ENCODE data around the gene RAB5B. TPM values are rescaled to one million over a fixed set of nuclear protein-coding genes. Genes with fewer than 3 reads are reported as not detected.

Gene RAB5B
- total and polyA plus RNA-seq, 10 of the 15 experiments (the other 5 are each of a cell fraction or from before 2014, with no cell fraction given): 7.5 to 149 (median 37.8) TPM

DNA sequence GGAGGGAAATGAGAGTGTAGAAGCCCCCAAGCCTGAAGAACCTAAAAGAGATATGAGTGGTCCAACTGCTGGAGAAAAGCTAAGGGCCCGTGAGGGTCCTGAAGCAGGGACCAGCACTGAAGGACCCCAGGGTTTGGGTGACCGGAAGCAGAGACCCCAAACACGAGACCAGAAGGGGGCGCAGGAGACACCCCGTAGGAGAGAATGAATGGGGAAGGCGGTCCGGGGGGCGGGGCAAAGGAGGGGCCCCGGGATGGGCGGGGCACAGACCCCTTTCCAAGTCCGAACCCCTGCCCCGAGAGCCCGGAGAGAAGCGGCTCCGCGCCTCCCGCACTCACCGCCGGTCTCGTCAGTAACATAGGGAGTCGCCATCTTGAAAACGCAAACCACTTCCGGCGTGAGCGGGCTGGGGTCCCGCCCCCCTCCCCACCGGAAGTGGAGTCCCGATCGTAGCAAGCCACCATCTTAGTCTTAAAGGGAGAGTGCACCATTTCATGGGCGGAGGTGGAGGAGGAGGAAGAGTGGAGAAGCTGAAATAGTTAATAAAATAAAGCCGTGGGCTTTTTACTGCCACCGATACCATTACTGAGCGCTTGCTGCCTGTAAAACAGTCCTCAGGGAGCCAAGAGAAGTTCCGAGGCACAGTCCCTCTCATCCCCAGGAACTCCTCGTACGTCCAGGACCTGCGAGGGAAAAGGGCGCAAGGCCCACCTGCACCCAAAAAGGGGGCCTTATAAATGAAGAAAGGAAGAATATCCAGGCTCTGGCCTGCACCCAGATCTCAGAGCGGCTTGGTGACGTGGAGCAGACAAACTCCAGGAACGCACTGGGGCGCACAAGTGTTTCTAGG lies 46.9 kb upstream of the RAB5B start (continued):
- TF ChIP-seq CHD2 (IDR thresholded peaks at IDR 0.05; ENCODE audit: borderline replicate concordance, low read depth, low read length): peak; percentile 65; the same call in 1 of the 2 replicates
- no peak for TF ChIP-seq HDAC6 (IDR thresholded peaks at IDR 0.05; ENCODE audit: unreplicated experiment)
- TF ChIP-seq SMARCA5 (IDR thresholded peaks at IDR 0.05): peak; percentile 71; the same call in 1 of the 2 replicates
- TF ChIP-seq, protein P1, sequence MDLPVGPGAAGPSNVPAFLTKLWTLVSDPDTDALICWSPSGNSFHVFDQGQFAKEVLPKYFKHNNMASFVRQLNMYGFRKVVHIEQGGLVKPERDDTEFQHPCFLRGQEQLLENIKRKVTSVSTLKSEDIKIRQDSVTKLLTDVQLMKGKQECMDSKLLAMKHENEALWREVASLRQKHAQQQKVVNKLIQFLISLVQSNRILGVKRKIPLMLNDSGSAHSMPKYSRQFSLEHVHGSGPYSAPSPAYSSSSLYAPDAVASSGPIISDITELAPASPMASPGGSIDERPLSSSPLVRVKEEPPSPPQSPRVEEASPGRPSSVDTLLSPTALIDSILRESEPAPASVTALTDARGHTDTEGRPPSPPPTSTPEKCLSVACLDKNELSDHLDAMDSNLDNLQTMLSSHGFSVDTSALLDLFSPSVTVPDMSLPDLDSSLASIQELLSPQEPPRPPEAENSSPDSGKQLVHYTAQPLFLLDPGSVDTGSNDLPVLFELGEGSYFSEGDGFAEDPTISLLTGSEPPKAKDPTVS (IDR thresholded peaks at IDR 0.05; ENCODE audit: low read depth, low read length): no peak
- peak; percentile 54; the same call in 1 of the 2 replicates for TF ChIP-seq SIN3A (IDR thresholded peaks at IDR 0.05; ENCODE audit: low read depth, low read length)
- TF ChIP-seq TARDBP (IDR thresholded peaks at IDR 0.05; ENCODE audit: borderline replicate concordance): no peak
- no peak for TF ChIP-seq STAT1 (conservative IDR thresholded peaks at IDR 0.05)
- TF ChIP-seq, protein P2, sequence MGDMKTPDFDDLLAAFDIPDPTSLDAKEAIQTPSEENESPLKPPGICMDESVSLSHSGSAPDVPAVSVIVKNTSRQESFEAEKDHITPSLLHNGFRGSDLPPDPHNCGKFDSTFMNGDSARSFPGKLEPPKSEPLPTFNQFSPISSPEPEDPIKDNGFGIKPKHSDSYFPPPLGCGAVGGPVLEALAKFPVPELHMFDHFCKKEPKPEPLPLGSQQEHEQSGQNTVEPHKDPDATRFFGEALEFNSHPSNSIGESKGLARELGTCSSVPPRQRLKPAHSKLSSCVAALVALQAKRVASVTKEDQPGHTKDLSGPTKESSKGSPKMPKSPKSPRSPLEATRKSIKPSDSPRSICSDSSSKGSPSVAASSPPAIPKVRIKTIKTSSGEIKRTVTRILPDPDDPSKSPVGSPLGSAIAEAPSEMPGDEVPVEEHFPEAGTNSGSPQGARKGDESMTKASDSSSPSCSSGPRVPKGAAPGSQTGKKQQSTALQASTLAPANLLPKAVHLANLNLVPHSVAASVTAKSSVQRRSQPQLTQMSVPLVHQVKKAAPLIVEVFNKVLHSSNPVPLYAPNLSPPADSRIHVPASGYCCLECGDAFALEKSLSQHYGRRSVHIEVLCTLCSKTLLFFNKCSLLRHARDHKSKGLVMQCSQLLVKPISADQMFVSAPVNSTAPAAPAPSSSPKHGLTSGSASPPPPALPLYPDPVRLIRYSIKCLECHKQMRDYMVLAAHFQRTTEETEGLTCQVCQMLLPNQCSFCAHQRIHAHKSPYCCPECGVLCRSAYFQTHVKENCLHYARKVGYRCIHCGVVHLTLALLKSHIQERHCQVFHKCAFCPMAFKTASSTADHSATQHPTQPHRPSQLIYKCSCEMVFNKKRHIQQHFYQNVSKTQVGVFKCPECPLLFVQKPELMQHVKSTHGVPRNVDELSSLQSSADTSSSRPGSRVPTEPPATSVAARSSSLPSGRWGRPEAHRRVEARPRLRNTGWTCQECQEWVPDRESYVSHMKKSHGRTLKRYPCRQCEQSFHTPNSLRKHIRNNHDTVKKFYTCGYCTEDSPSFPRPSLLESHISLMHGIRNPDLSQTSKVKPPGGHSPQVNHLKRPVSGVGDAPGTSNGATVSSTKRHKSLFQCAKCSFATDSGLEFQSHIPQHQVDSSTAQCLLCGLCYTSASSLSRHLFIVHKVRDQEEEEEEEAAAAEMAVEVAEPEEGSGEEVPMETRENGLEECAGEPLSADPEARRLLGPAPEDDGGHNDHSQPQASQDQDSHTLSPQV (IDR thresholded peaks at IDR 0.05): 0 out of 2 replicates have a peak, but pooled peaks have one; percentile 52
- peak; percentile 68 for TF ChIP-seq PML (IDR thresholded peaks at IDR 0.05; ENCODE audit: low read length)
- TF ChIP-seq BACH1 (IDR thresholded peaks at IDR 0.05; ENCODE audit: borderline replicate concordance): peak; percentile 52; the same call in 1 of the 2 replicates
- 0 out of 2 replicates have a peak, but pooled peaks have one; percentile 47 for TF ChIP-seq MTA2 (IDR thresholded peaks at IDR 0.05; ENCODE audit: low read depth)
- peak; percentile 37; the same call in 1 of the 2 replicates for TF ChIP-seq POLR2AphosphoS2 (IDR thresholded peaks at IDR 0.05; ENCODE audit: low read depth, low read length)
- no peak for TF ChIP-seq FOXK2 (IDR thresholded peaks at IDR 0.05)
- 0 out of 2 replicates have a peak, but pooled peaks have one; percentile 21 for TF ChIP-seq IRF4 (IDR thresholded peaks at IDR 0.05; ENCODE audit: low read depth, low read length)
- peak; percentile 27 for TF ChIP-seq SIX5 (IDR thresholded peaks at IDR 0.05; ENCODE audit: low read depth, low read length, severe bottlenecking)
- no peak for TF ChIP-seq RAD51 (IDR thresholded peaks at IDR 0.05)
- TF ChIP-seq SP1 (IDR thresholded peaks at IDR 0.05; ENCODE audit: low read depth, low read length): peak; percentile 60
- TF ChIP-seq, protein P3, sequence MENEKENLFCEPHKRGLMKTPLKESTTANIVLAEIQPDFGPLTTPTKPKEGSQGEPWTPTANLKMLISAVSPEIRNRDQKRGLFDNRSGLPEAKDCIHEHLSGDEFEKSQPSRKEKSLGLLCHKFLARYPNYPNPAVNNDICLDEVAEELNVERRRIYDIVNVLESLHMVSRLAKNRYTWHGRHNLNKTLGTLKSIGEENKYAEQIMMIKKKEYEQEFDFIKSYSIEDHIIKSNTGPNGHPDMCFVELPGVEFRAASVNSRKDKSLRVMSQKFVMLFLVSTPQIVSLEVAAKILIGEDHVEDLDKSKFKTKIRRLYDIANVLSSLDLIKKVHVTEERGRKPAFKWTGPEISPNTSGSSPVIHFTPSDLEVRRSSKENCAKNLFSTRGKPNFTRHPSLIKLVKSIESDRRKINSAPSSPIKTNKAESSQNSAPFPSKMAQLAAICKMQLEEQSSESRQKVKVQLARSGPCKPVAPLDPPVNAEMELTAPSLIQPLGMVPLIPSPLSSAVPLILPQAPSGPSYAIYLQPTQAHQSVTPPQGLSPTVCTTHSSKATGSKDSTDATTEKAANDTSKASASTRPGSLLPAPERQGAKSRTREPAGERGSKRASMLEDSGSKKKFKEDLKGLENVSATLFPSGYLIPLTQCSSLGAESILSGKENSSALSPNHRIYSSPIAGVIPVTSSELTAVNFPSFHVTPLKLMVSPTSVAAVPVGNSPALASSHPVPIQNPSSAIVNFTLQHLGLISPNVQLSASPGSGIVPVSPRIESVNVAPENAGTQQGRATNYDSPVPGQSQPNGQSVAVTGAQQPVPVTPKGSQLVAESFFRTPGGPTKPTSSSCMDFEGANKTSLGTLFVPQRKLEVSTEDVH (IDR thresholded peaks at IDR 0.05; ENCODE audit: low read depth, partially characterized antibody): peak; percentile 24
- TF ChIP-seq CBFB (IDR thresholded peaks at IDR 0.05; ENCODE audit: low read depth): peak; percentile 83
- peak; percentile 80 for TF ChIP-seq POLR2A (IDR thresholded peaks at IDR 0.05; ENCODE audit: low read depth, low read length)
- peak; percentile 92 for TF ChIP-seq TAF1 (IDR thresholded peaks at IDR 0.05; ENCODE audit: borderline replicate concordance, low read depth, low read length)
- TF ChIP-seq PAX5 (IDR thresholded peaks at IDR 0.05; ENCODE audit: borderline replicate concordance, low read depth, low read length): 0 out of 2 replicates have a peak, but pooled peaks have one; percentile 19
